Neural cell (in vitro differentiated cells): ENCODE data around the gene CTSG. TPM values are rescaled to one million over a fixed set of nuclear protein-coding genes. Genes with fewer than 3 reads are reported as not detected.

ENCODE experiments used
- H2AFZ ChIP-seq: fragments of 200-600, 300-800 bp; sonication (generic), shearing (Covaris generic); 2 replicates; pipeline ENCODE4 v1.6.0; 2014; ENCODE audit warnings: low read depth, mild to moderate bottlenecking, antibody characterized with exemption, low read length, moderate library complexity
- H3F3A ChIP-seq: fragments of 200-600 bp; shearing (Covaris generic); 2 replicates; pipeline ENCODE4 v1.6.1; 2016; ENCODE audit warnings: mild to moderate bottlenecking, moderate library complexity, mixed read lengths, antibody characterized with exemption, low read length; ENCODE audit not compliant: insufficient read depth, poor library complexity, severe bottlenecking
- H3K27ac ChIP-seq: fragments of 200-600, 300-800 bp; sonication (generic), shearing (Covaris generic); 2 replicates; pipeline ENCODE4 v1.5.1; 2014; ENCODE audit warnings: mild to moderate bottlenecking, low read length, moderate library complexity
- H3K27me3 ChIP-seq: fragments of 300-800, 200-600 bp; sonication (generic), shearing (Covaris generic); 2 replicates; pipeline ENCODE4 v1.6.0; 2014; ENCODE audit warnings: mild to moderate bottlenecking, low read depth, low read length, moderate library complexity; ENCODE audit not compliant: insufficient read depth
- H3K36me3 ChIP-seq: fragments of 300-800, 200-600 bp; sonication (generic), shearing (Covaris generic); 2 replicates; pipeline ENCODE4 v1.5.1; 2014; ENCODE audit warnings: mild to moderate bottlenecking, antibody characterized with exemption, low read length, moderate library complexity; ENCODE audit not compliant: insufficient read depth
- H3K4me2 ChIP-seq: fragments of 300-800, 200-600 bp; sonication (generic), shearing (Covaris generic); 2 replicates; pipeline ENCODE4 v1.6.0; 2014; ENCODE audit warnings: mild to moderate bottlenecking, low read length
- H3K4me3 ChIP-seq: fragments of 300-800, 200-600 bp; sonication (generic), shearing (Covaris generic); 2 replicates; pipeline ENCODE4 v1.5.1; 2014; ENCODE audit warnings: mild to moderate bottlenecking, low read length, moderate library complexity
- H3K79me2 ChIP-seq: fragments of 200-600 bp; shearing (Covaris generic); replicated peaks from 2 replicates; pipeline ENCODE4 v1.6.0; 2014; ENCODE audit warnings: mild to moderate bottlenecking, low read length, moderate library complexity; ENCODE audit not compliant: insufficient read depth
- H3K9ac ChIP-seq: fragments of 300-800, 200-600 bp; sonication (generic), shearing (Covaris generic); 2 replicates; pipeline ENCODE4 v1.6.1; 2016; ENCODE audit warnings: mild to moderate bottlenecking, low read length, mixed read lengths
- H3K9me2 ChIP-seq: fragments of 200-600 bp; shearing (Covaris generic); 2 replicates; pipeline ENCODE4 v1.6.1; 2016; ENCODE audit warnings: mild to moderate bottlenecking, low read length, mixed read lengths; ENCODE audit not compliant: insufficient read depth
- H3K9me3 ChIP-seq: fragments of 200-600, 300-800 bp; sonication (generic), shearing (Covaris generic); 2 replicates; pipeline ENCODE4 v1.6.1; 2016; ENCODE audit warnings: mild to moderate bottlenecking, mixed run types, low read length, moderate library complexity, mixed read lengths
- H4K20me1 ChIP-seq: fragments of 200-600 bp; shearing (Covaris generic); 2 replicates; pipeline ENCODE4 v1.6.1; 2016; ENCODE audit warnings: mild to moderate bottlenecking, mixed run types; ENCODE audit not compliant: insufficient read depth
- CTCF ChIP-seq: fragments of 450-650 bp; IDR thresholded peaks from 2 replicates; pipeline ENCODE4 v1.5.1; 2014; ENCODE audit warnings: antibody characterized with exemption, mild to moderate bottlenecking, moderate library complexity; ENCODE audit not compliant: poor library complexity, severe bottlenecking
- EP300 ChIP-seq: fragments of 450-650 bp; conservative IDR thresholded peaks from 2 replicates; pipeline ENCODE4 v1.6.1; 2014; ENCODE audit warnings: antibody characterized with exemption, mild to moderate bottlenecking, moderate library complexity; ENCODE audit not compliant: poor library complexity, severe bottlenecking
- EZH2 ChIP-seq: fragments of 200-600, 300-800 bp; shearing (Covaris generic), sonication (generic); IDR thresholded peaks from 2 replicates; pipeline ENCODE4 v1.6.1; 2014; ENCODE audit warnings: antibody characterized with exemption, low read length, borderline replicate concordance, mild to moderate bottlenecking; ENCODE audit not compliant: insufficient read depth, poor library complexity, severe bottlenecking
- MXI1 ChIP-seq: fragments of 450-650 bp; conservative IDR thresholded peaks from 2 replicates; pipeline ENCODE4 v1.6.1; 2014; ENCODE audit warnings: antibody characterized with exemption, mild to moderate bottlenecking; ENCODE audit not compliant: poor library complexity, severe bottlenecking
- POLR2AphosphoS5 ChIP-seq: IDR thresholded peaks from 2 replicates; pipeline ENCODE4 v1.6.1; 2012
- RAD21 ChIP-seq: fragments of 450-650 bp; conservative IDR thresholded peaks from 2 replicates; pipeline ENCODE4 v1.6.1; 2014; ENCODE audit warnings: antibody characterized with exemption, mild to moderate bottlenecking, moderate library complexity
- REST ChIP-seq: IDR thresholded peaks from 2 replicates; pipeline ENCODE4 v1.6.1; 2012; ENCODE audit warnings: borderline replicate concordance
- SMC3 ChIP-seq: fragments of 450-650 bp; conservative IDR thresholded peaks from 2 replicates; pipeline ENCODE4 v1.6.1; 2014; ENCODE audit warnings: antibody characterized with exemption, mild to moderate bottlenecking, moderate library complexity; ENCODE audit not compliant: poor library complexity
- TAF1 ChIP-seq: IDR thresholded peaks from 2 replicates; pipeline ENCODE4 v1.6.1; 2012; ENCODE audit warnings: low read depth
- polyA plus RNA-seq: library from polyadenylated mRNA; depleted of rRNA; stranded (reverse); fragments of >200 nt; gene quantifications from 2 replicates; pipeline ENCODE4 v1.2.3, GENCODE V29; 2014

Gene CTSG
- polyA plus RNA-seq, 1 donor from 2014 or later, result not detected

DNA sequence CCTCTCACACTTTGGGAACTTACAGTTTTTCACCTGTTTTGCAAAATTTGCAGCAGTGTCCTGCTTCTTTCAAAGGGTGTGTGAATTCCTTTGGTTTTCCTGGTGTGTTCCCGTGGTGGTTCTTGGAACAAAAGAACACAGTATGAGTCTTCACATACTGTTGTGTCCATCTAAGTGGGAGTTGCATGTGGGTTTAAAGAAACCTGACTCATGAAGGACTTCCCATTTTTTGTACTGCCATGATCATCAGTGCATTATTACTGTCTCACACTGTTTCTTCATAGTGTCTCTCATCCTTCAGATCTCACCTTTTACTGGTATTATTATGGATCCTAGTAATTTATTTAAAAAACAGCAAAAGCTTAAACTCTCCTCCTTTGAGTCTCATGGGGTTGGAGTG is 37.2 kb upstream of the CTSG start:
- no peak overlapping the region for H3K4me2 ChIP-seq
- no peaks in the 10 kb centered on the region for H3K9me2 ChIP-seq
- H3K9me3 ChIP-seq, result no peaks in the 10 kb centered on the region
- no peaks in the 10 kb centered on the region for H4K20me1 ChIP-seq
- H3K9ac ChIP-seq, result no peak overlapping the region
- no peaks in the 10 kb centered on the region for H3K36me3 ChIP-seq
- H3K79me2 ChIP-seq, result no peaks in the 10 kb centered on the region
- no peaks in the 10 kb centered on the region for H3K27me3 ChIP-seq
- H3K4me3 ChIP-seq, result no peak overlapping the region
- H2AFZ ChIP-seq, result no peak overlapping the region
- TF ChIP-seq REST (no peak), RAD21 (no peak)
- no peaks in the 10 kb centered on the region for H3F3A ChIP-seq
- H3K27ac ChIP-seq, result no peak overlapping the region

GRCh38 chr14:24612196-24612595 is 36.1 kb upstream of the CTSG start:
- no peak overlapping the region for H3K4me3 ChIP-seq
- no peaks in the 10 kb centered on the region for H3K27me3 ChIP-seq
- H3K79me2 ChIP-seq, result no peaks in the 10 kb centered on the region
- H3K27ac ChIP-seq, result no peak overlapping the region
- no peak overlapping the region for H3K9ac ChIP-seq
- H2AFZ ChIP-seq, result no peak overlapping the region
- no peaks in the 10 kb centered on the region for H3K9me2 ChIP-seq
- H3F3A ChIP-seq, result no peaks in the 10 kb centered on the region
- H3K36me3 ChIP-seq, result no peaks in the 10 kb centered on the region
- TF ChIP-seq CTCF (no peak), SMC3 (no peak), EP300 (no peak), EZH2 (no peak), MXI1 (no peak), RAD21 (no peak), REST (no peak), POLR2AphosphoS5 (no peak), TAF1 (no peak)
- no peaks in the 10 kb centered on the region for H4K20me1 ChIP-seq
- H3K9me3 ChIP-seq, result no peaks in the 10 kb centered on the region
- H3K4me2 ChIP-seq, result no peak overlapping the region
